ENCODE measurements around the gene IFNK.

The IFNK gene

DNA sequence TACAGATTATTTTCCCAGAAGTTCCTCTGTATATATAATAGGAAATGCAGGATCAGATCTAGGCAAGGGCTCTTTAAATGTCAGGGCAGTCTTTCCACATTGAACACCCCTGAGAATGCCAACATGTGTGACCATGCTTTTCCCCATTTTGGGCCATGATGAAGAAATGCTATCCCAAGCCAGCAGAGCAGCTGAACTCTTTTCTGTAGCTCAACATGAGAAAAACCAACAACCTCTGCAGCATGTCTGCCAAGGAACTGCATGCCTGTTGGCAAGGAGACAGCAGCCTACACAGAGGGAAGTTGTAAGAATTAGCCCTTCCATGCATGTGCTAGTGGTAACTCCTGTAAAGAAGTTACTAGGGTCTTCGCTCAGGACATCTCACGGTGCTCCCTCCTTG lies 9.5 kb upstream of the IFNK start:
- no peaks in the 10 kb centered on the region for H3K36me3 ChIP-seq (ENCODE audit: insufficient read depth, low read depth, low read length)

DNA sequence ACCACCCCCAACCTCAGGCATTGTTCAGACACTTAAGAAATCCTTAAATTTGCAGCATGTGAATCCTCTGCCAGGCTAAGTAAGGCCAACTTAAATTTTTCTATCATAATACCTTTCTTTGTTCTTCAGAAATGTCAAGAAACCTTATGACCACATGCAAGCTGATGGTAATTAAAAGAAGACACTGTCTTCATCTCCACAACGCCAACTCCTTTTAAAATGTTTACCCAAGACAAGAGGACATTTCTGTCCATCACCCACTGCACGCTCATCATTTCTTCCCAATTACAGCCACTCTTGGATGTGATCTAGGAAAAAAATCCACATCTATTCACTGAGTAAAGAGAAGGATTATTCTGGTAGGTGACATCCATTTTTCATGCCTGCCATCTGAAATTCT lies 6.1 kb upstream of the IFNK start:
- H3K27ac ChIP-seq (ENCODE audit: low read length), result no peak overlapping the region
- H3K9me3 ChIP-seq (ENCODE audit: insufficient read depth, low read depth, low read length), result no peaks in the 10 kb centered on the region
- H3K36me3 ChIP-seq (ENCODE audit: insufficient read depth, low read depth, low read length), result no peaks in the 10 kb centered on the region
- no peak overlapping the region for H3K9ac ChIP-seq (ENCODE audit: low read depth, low read length)
- no peak overlapping the region for H3K4me3 ChIP-seq (ENCODE audit: low read length)
- no peaks in the 10 kb centered on the region for H3K27me3 ChIP-seq (ENCODE audit: insufficient read depth, low read length)
- peaks cover 7% of the 10 kb centered on the region for H3K4me1 ChIP-seq (ENCODE audit: insufficient read depth, low read length)

More for the DNA sequence above, 9.5 kb upstream of the IFNK start:
- no peaks in the 10 kb centered on the region for H3K27me3 ChIP-seq (ENCODE audit: insufficient read depth, low read length)
- H3K9ac ChIP-seq (ENCODE audit: low read depth, low read length), result no peak overlapping the region
- no peaks in the 10 kb centered on the region for H3K9me3 ChIP-seq (ENCODE audit: insufficient read depth, low read depth, low read length)
- H3K4me3 ChIP-seq (ENCODE audit: low read length), result no peak overlapping the region
- H3K4me1 ChIP-seq (ENCODE audit: insufficient read depth, low read length), result peaks cover 2% of the 10 kb centered on the region; the same call in 1 of the 2 replicates
- no peak overlapping the region for H3K27ac ChIP-seq (ENCODE audit: low read length)

DNA sequence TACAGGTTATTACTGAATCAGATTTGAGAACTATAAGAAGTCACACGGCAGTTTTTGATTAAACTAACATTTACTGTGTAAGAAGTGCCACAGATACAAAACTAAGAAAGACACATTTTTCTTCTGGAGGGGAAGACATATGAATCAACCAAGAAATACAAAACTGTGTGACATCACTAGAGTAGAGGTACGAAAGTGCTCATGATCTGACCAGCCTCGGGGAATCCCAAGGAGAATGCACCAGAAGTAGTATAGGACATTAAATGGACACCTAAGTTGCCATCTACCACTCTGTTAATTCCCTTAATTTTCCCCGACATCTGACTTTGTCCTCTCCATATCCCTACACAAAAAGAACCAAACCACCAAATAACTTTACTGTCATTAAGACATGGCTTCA lies 5.3 kb upstream of the IFNK start:
- H3K27me3 ChIP-seq (ENCODE audit: insufficient read depth, low read length), result no peaks in the 10 kb centered on the region
- no peak overlapping the region for H3K27ac ChIP-seq (ENCODE audit: low read length)
- H3K4me3 ChIP-seq (ENCODE audit: low read length), result no peak overlapping the region
- H3K4me1 ChIP-seq (ENCODE audit: insufficient read depth, low read length), result peaks cover 11% of the 10 kb centered on the region
- no peaks in the 10 kb centered on the region for H3K9me3 ChIP-seq (ENCODE audit: insufficient read depth, low read depth, low read length)
- H3K9ac ChIP-seq (ENCODE audit: low read depth, low read length), result no peak overlapping the region
- no peaks in the 10 kb centered on the region for H3K36me3 ChIP-seq (ENCODE audit: insufficient read depth, low read depth, low read length)

- no peak overlapping the region for H3K9ac ChIP-seq (ENCODE audit: low read depth, low read length)
- H3K27ac ChIP-seq (ENCODE audit: low read length), result no peak overlapping the region
- H3K36me3 ChIP-seq (ENCODE audit: insufficient read depth, low read depth, low read length), result no peaks in the 10 kb centered on the region
- H3K27me3 ChIP-seq (ENCODE audit: insufficient read depth, low read length), result no peaks in the 10 kb centered on the region
- H3K4me1 ChIP-seq (ENCODE audit: insufficient read depth, low read length), result peaks cover 11% of the 10 kb centered on the region
- no peaks in the 10 kb centered on the region for H3K9me3 ChIP-seq (ENCODE audit: insufficient read depth, low read depth, low read length)
- no peak overlapping the region for H3K4me3 ChIP-seq (ENCODE audit: low read length)
These were observed 4.3 kb upstream of the IFNK start for GRCh38 chr9:27519466-27520465.

- Histone ChIP-seq H3K36me3 (ENCODE audit: insufficient read depth, low read depth, low read length) (no peaks in the 10 kb centered on the region), H3K27ac (ENCODE audit: low read length) (no peak overlapping the region)
These were observed 3.1 kb upstream of the IFNK start for GRCh38 chr9:27520986-27521385.

DNA sequence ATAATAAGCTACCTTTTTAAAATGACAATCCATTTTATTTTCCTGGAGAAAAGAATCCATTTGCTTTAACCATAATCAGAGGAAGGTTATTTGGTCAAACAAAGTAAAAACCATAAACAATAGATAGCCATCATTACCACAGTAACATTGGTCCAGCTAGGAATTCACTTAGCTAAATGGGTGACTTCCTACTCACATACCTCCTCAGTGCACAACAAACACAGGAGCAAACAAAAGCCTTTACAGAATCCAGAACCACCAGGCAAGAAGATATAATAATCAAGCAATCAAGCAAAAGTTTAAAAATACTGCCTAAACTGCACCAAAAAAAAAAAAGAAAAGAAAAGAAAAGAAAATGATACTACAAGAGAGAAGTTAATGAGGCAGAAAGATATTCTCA lies 949 bp upstream of the IFNK start:
- Histone ChIP-seq H3K9ac (ENCODE audit: low read depth, low read length) (no peak overlapping the region), H3K27ac (ENCODE audit: low read length) (no peak overlapping the region), H3K9me3 (ENCODE audit: insufficient read depth, low read depth, low read length) (no peaks in the 10 kb centered on the region), H3K4me3 (ENCODE audit: low read length) (no peak overlapping the region), H3K4me1 (ENCODE audit: insufficient read depth, low read length) (peaks cover 27% of the 10 kb centered on the region), H3K36me3 (ENCODE audit: insufficient read depth, low read depth, low read length) (no peaks in the 10 kb centered on the region), H3K27me3 (ENCODE audit: insufficient read depth, low read length) (peaks cover 17% of the 10 kb centered on the region)

More at GRCh38 chr9:27520986-27521385, 3.1 kb upstream of the IFNK start:
- H3K27me3 ChIP-seq (ENCODE audit: insufficient read depth, low read length), result peaks cover 2% of the 10 kb centered on the region
- H3K9ac ChIP-seq (ENCODE audit: low read depth, low read length), result no peak overlapping the region
- H3K9me3 ChIP-seq (ENCODE audit: insufficient read depth, low read depth, low read length), result no peaks in the 10 kb centered on the region
- no peak overlapping the region for H3K4me3 ChIP-seq (ENCODE audit: low read length)
- H3K4me1 ChIP-seq (ENCODE audit: insufficient read depth, low read length), result peaks cover 16% of the 10 kb centered on the region

GRCh38 chr9:27527702-27528075 lies 3.6 kb downstream of the IFNK start:
- Histone ChIP-seq H3K9me3 (ENCODE audit: insufficient read depth, low read depth, low read length) (no peaks in the 10 kb centered on the region), H3K27me3 (ENCODE audit: insufficient read depth, low read length) (peaks cover 17% of the 10 kb centered on the region), H3K36me3 (ENCODE audit: insufficient read depth, low read depth, low read length) (no peaks in the 10 kb centered on the region), H3K4me1 (ENCODE audit: insufficient read depth, low read length) (peaks cover 28% of the 10 kb centered on the region), H3K9ac (ENCODE audit: low read depth, low read length) (peak overlapping the region; percentile 76; the same call in 1 of the 2 replicates), H3K4me3 (ENCODE audit: low read length) (peak overlapping the region; percentile 83), H3K27ac (ENCODE audit: low read length) (no peak overlapping the region)

DNA sequence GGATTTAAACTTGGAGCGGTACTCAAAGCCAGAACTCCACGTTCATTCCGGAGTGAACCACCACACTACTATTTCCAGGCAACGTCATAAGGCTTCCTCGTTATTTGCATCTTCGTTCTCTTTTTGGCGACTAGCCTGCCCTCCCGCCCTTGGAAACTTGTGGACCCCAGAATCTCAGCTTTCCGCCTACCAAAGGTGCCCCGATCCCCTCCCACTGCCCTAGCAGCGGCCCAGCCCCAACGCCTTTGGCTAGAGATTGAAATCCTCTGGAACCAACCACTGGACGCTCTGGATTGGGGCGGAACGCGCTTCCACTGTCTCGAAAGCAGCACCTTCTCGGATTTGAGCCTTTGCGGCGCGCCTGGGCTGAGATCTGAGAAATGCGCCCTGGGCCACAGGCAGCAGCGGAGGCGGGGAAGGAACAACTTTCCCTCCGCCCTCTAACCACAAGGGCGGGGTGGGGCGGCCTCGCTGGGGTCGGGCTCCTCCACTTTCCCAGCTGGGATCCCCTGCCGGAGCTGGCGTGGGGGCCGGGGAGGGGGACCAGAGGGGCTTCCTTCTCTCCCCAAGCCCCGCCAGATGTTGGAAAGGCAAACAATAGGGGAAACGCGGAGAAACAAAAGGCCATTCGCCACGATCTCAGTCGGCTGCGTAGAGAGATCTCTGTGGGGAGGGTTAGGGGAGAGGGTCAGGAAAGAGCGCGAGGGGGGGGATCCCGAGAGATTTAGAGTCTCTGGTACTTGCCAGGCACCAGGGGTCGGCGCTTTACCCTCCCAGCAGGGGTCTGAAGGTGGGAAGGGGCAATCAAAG lies 4.2 kb downstream of the IFNK start:
- Histone ChIP-seq H3K9me3 (ENCODE audit: insufficient read depth, low read depth, low read length) (no peaks in the 10 kb centered on the region), H3K9ac (ENCODE audit: low read depth, low read length) (peak overlapping the region; percentile 76; the same call in 1 of the 2 replicates), H3K27ac (ENCODE audit: low read length) (no peak overlapping the region), H3K4me1 (ENCODE audit: insufficient read depth, low read length) (peaks cover 23% of the 10 kb centered on the region), H3K27me3 (ENCODE audit: insufficient read depth, low read length) (peaks cover 17% of the 10 kb centered on the region), H3K36me3 (ENCODE audit: insufficient read depth, low read depth, low read length) (no peaks in the 10 kb centered on the region), H3K4me3 (ENCODE audit: low read length) (peak overlapping the region; percentile 83)

GRCh38 chr9:27528886-27529315 lies 4.8 kb downstream of the IFNK start:
- Histone ChIP-seq H3K27me3 (ENCODE audit: insufficient read depth, low read length) (peaks cover 17% of the 10 kb centered on the region), H3K27ac (ENCODE audit: low read length) (no peak overlapping the region), H3K4me1 (ENCODE audit: insufficient read depth, low read length) (peaks cover 22% of the 10 kb centered on the region), H3K4me3 (ENCODE audit: low read length) (peak overlapping the region; percentile 83), H3K36me3 (ENCODE audit: insufficient read depth, low read depth, low read length) (no peaks in the 10 kb centered on the region), H3K9me3 (ENCODE audit: insufficient read depth, low read depth, low read length) (no peaks in the 10 kb centered on the region), H3K9ac (ENCODE audit: low read depth, low read length) (peak overlapping the region; percentile 76; the same call in 1 of the 2 replicates)

- H3K36me3 ChIP-seq (ENCODE audit: insufficient read depth, low read depth, low read length), result no peaks in the 10 kb centered on the region
- H3K9me3 ChIP-seq (ENCODE audit: insufficient read depth, low read depth, low read length), result no peaks in the 10 kb centered on the region
- no peak within 1 kb of the TSS for H3K27ac ChIP-seq (ENCODE audit: low read length)
- H3K9ac ChIP-seq (ENCODE audit: low read depth, low read length), result peak within 1 kb of the TSS; percentile 76; the same call in 1 of the 2 replicates
- H3K4me3 ChIP-seq (ENCODE audit: low read length), result peak within 1 kb of the TSS; percentile 83
- H3K4me1 ChIP-seq (ENCODE audit: insufficient read depth, low read length), result peaks cover 22% of the 10 kb centered on the region
- H3K27me3 ChIP-seq (ENCODE audit: insufficient read depth, low read length), result peaks cover 17% of the 10 kb centered on the region
These were observed 5.5 kb downstream of the IFNK start, which contains the start of gene MOB3B for GRCh38 chr9:27529316-27530278. MOB3B (minus strand) TSS chr9:27529814; CDS start chr9:27455550, 74,264 bp downstream.
